ENCODE results near the gene LRSAM1.

DNA sequence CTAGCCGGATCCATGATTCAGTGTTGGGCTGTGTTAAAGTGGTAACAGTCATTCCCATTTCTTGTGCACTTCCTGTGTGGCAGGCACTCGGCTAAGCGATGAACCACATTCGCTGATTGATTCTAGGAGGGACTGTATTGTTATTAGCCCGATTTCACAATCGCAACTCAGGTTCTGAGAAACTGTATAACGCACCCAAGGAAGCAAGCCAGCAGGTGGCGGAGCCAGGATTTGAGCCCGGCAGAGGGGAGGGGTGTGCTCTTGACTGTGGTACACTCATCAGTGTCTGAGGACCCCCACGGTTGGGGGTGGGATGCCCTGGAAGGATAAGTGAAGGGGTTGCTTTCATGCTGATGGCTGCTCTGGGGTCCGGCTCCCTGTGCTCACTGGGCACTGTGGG is 34.7 kb downstream of the LRSAM1 start:
- TF ChIP-seq POLR2A (IDR thresholded peaks at IDR 0.05), result no peak
- TF ChIP-seq, protein P1, sequence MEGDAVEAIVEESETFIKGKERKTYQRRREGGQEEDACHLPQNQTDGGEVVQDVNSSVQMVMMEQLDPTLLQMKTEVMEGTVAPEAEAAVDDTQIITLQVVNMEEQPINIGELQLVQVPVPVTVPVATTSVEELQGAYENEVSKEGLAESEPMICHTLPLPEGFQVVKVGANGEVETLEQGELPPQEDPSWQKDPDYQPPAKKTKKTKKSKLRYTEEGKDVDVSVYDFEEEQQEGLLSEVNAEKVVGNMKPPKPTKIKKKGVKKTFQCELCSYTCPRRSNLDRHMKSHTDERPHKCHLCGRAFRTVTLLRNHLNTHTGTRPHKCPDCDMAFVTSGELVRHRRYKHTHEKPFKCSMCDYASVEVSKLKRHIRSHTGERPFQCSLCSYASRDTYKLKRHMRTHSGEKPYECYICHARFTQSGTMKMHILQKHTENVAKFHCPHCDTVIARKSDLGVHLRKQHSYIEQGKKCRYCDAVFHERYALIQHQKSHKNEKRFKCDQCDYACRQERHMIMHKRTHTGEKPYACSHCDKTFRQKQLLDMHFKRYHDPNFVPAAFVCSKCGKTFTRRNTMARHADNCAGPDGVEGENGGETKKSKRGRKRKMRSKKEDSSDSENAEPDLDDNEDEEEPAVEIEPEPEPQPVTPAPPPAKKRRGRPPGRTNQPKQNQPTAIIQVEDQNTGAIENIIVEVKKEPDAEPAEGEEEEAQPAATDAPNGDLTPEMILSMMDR (IDR thresholded peaks at IDR 0.05), result no peak

All from thyroid gland (tissue), 4 donors.